NOMO-1 (cell line): ENCODE results near the gene TSC2.
"Not testable (repeated sequence)": the region's sequence is repeated elsewhere in the genome, so short reads cannot be mapped to it uniquely, and the experiment has no call there.

ENCODE experiments used
- DNase-seq, 2 experiments: peaks; one replicate each; lab custom pipeline; 2025; ENCODE audit not compliant: unreplicated experiment in 2 of 2; lab: John Stamatoyannopoulos, UW

TSC2 gene

GRCh38 chr16:2009791-2010510 lies 37.8 kb upstream of the TSC2 start, which contains the start of gene ZNF598:
Gene ZNF598 (minus strand): TSS chr16:2009821.
- DNase-seq = peak; percentile 65 to 80

GRCh38 chr16:2011726-2012125 lies 36.1 kb upstream of the TSC2 start:
- DNase-seq = not testable (repeated sequence)

- no peak for DNase-seq
Measured at GRCh38 chr16:2013527-2013926, 34.3 kb upstream of the TSC2 start.

GRCh38 chr16:2015117-2015946 lies 32.5 kb upstream of the TSC2 start:
- DNase-seq = peak; percentile 93

- DNase-seq = no peak
Measured at GRCh38 chr16:2015947-2016208, 31.9 kb upstream of the TSC2 start.

GRCh38 chr16:2016407-2016922 lies 31.3 kb upstream of the TSC2 start:
- DNase-seq = no peak

- DNase-seq = no peak
Measured at GRCh38 chr16:2019518-2019920, 28.3 kb upstream of the TSC2 start, which contains the start of gene NPW. Gene NPW (plus strand): TSS chr16:2019785.

- no peak for DNase-seq
Measured at GRCh38 chr16:2019921-2020831, 27.6 kb upstream of the TSC2 start.

- DNase-seq = no peak
Measured at GRCh38 chr16:2022723-2023091, 25.1 kb upstream of the TSC2 start.

GRCh38 chr16:2023092-2024031 lies 24.4 kb upstream of the TSC2 start:
- peak; percentile 76 to 81 for DNase-seq

- DNase-seq = no peak
Measured at GRCh38 chr16:2024032-2024420, 23.8 kb upstream of the TSC2 start.

GRCh38 chr16:2025251-2025650 lies 22.5 kb upstream of the TSC2 start:
- no peak for DNase-seq

- no peak for DNase-seq
Measured at GRCh38 chr16:2025878-2026460, 21.8 kb upstream of the TSC2 start.

- no peak for DNase-seq
Measured at GRCh38 chr16:2026461-2027023, 21.2 kb upstream of the TSC2 start, which contains the start of gene NHERF2. Gene NHERF2 (plus strand): TSS chr16:2026902. CDS start chr16:2027006, 104 bp downstream.

- DNase-seq = peak in 1 of 2 experiments; percentile 10
Measured at GRCh38 chr16:2027024-2028010, 20.5 kb upstream of the TSC2 start.

GRCh38 chr16:2028146-2028545 lies 19.6 kb upstream of the TSC2 start:
- no peak for DNase-seq

- DNase-seq = no peak
Measured at GRCh38 chr16:2028620-2029220, 19.1 kb upstream of the TSC2 start.

GRCh38 chr16:2029350-2029749 lies 18.4 kb upstream of the TSC2 start:
- no peak for DNase-seq
